Omental fat pad (tissue), 4 donors: Measurements from ENCODE around the gene SORCS2. TPM values are rescaled to one million over a fixed set of nuclear protein-coding genes. Genes with fewer than 3 reads are reported as not detected.

Experiments used
- ATAC-seq: fragments of 150-250 bp; one replicate; pipeline ENCODE4 v1.9.1; 2016; ENCODE audit warnings: mild to moderate bottlenecking, moderate library complexity; ENCODE audit not compliant: low FRiP score
- DNase-seq: peaks from one replicate; pipeline ENCODE4 v3.0.0-alpha.2; 2019; ENCODE audit warnings: low spot score
- total RNA-seq, 4 donors: library from RNA; depleted of rRNA; stranded (reverse); fragments of >200 nt; gene quantifications; one replicate each; pipeline ENCODE4 v1.1.0, GENCODE V29; 2016
- TF ChIP-seq, protein P1 (sequence below), 3 donors: fragments of 450-650 bp; IDR thresholded peaks; one replicate each; pipeline ENCODE4 v1.5.1; 2016 to 2017; ENCODE audit warnings: antibody characterized with exemption in 3 of 3, mild to moderate bottlenecking in 3 of 3, moderate library complexity in 2 of 3

The SORCS2 gene
- total RNA-seq, 4 donors from 2014 or later, result 0.63 to 4.6 (median 1.2) TPM

DNA sequence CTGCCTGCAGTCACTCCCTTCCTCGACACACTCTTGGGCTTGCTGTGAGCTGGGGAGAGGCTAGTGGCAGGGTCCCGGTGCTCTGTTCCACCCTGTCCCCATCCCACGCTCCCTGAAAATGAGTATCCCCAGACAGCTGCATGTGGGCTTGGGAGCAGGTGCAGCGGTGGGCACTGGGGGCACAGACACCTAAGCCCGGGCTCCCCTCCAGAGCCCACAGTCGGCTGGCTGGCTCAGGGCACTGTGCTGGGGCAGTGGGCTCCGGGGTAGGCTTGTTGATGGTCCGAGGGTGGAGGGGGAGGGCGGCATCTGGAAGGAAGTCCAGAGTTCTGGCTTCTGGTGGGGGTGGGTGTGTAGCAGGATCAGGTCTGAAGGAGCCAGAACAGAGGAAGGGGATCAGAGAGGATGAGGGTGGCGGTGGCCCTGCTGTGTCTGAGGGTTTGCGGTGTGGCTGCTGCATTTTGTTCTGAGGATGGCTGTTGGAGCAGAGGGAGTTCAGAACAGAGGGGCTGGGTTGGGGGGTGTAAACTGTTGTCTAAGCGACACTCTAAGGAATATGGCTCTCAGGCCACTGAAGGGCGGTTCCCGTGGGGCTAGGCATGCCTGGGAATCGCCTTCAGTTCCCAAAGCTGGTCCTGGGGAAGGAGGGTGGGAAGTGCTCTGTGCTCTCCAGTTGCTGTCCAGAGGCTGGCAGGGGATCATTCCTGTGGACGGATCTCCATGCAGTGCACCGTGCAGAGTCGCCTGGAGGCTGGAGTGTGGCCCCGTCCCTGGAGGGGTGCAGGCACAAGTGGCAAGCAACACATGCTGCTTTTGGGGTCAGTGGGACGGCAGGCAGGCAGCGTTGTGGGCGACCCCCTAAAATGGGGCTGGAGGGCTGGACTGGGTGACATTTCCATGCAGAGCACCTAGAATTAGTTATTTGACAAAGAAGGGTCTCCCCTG is 114.0 kb downstream of the SORCS2 start:
- TF ChIP-seq, protein P1, sequence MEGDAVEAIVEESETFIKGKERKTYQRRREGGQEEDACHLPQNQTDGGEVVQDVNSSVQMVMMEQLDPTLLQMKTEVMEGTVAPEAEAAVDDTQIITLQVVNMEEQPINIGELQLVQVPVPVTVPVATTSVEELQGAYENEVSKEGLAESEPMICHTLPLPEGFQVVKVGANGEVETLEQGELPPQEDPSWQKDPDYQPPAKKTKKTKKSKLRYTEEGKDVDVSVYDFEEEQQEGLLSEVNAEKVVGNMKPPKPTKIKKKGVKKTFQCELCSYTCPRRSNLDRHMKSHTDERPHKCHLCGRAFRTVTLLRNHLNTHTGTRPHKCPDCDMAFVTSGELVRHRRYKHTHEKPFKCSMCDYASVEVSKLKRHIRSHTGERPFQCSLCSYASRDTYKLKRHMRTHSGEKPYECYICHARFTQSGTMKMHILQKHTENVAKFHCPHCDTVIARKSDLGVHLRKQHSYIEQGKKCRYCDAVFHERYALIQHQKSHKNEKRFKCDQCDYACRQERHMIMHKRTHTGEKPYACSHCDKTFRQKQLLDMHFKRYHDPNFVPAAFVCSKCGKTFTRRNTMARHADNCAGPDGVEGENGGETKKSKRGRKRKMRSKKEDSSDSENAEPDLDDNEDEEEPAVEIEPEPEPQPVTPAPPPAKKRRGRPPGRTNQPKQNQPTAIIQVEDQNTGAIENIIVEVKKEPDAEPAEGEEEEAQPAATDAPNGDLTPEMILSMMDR (IDR thresholded peaks at IDR 0.05), result no peak
- no peak for ATAC-seq
- no peak for DNase-seq

DNA sequence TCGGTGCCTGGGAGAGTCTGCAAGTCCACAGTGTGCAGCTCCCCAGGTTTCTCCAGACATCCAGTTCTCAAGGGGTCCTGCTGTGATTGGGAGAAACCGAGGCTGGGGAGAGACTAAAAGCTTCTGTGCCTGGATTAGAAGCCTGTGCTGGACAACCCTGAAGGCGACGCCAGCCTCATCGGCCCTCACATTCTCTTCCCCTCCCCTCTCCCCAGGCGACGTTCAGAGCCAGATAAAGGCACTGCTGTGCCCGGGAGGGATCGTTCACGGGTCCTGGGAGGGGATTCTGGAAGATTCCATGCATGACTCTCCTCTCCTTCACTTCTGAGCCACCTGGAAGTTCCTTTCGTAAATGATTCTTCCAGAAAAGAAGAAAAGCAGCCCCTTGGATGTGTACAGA is 114.6 kb downstream of the SORCS2 start:
- DNase-seq (no peak), ATAC-seq (no peak)
- TF ChIP-seq, protein P1 (IDR thresholded peaks at IDR 0.05), result no peak

DNA sequence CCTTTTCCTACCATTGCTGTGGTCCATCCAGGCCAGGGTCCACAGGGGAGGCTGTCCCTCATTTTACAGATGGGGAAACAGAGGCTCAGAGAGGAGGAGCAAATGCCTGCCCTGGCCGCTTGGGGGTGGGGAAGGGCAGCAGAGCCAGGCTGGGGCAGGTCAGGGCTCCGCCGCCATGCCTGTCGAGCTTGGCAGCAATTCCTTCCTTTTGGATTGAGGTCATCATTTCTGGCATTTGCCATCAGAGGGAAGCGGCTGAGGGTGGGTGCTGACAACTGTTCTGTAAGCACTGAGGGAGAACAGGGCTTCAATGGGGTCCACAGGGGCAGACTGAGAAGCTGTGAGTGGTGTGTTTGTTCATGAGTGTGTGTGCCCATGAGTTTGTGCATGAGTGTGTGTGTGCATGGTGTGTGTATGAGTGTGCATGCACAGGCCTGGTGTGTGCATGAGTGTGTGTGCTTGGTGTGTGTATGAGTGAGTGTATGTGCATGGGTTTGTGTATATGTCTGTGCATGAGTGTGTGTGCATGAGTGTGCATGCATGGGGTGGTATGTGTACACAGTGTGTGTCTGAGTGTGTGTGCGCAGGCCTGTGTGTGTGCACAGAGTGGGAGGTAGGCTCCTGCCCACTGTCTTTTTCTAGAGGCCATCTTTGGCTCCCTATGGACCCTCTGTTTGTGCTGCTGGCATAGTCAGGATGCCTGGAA is 115.2 kb downstream of the SORCS2 start:
- ATAC-seq (no peak), DNase-seq (no peak)

DNA sequence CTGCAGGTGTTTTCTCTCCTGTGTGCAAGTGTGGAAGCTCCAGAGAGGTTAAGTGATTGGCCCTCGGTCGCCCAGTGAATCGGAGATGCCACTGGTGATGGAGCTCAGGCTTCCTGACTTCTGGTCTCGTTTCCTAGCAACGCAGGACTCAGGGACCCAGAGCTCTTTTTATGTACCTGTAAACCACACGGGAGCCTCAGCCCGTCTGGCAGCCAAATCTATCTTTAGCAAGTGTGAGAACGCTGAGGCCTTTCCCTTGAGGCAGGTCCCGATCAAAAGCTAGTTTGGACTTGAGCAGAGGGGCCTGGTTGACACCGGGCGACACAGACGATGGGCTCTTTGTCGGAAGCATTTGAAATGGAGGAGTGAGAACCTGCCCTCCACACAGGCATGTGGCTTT is 116.8 kb downstream of the SORCS2 start:
- no peak for DNase-seq
- TF ChIP-seq, protein P1 (IDR thresholded peaks at IDR 0.05), result no peak
- no peak for ATAC-seq

More for the DNA sequence above, 115.2 kb downstream of the SORCS2 start:
- TF ChIP-seq, protein P1 (IDR thresholded peaks at IDR 0.05), result no peak

DNA sequence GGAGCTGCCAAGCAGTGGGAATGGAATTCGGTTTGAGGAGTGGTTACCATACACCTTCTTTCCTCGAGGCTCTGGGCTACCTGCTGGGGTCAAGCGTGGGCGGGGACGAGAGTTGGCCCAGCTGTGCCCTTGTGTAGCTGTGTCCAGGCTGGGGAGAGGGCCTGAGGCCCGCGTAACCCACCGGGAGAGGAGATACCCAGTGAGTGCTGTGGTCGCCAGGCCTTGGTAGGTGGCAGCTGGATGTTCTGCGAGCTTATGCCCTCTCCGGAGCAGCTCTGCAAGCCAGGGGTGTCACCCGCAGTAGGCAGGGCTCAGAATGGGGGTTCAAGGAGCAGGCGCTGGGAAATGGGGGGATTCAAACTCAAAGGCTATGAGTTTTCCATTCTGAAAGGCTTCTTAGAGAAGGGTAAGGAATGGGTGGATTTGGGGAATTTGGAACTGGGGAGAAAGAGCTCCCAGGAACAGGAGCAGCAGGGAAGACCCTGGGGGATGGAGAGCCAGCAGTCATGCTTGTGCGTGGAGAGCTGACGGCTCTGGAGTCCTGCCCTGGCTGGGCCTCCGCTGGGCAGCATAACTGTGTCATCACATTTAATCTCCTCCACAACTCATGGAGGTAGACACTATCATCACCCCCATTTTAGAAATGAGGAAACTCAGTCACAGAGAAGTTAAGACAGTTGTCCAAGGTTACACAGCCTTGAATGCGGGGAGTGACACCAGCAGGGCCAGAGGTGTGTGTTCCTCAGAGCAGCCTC is 117.5 kb downstream of the SORCS2 start:
- TF ChIP-seq, protein P1 (IDR thresholded peaks at IDR 0.05), result no peak
- ATAC-seq (no peak), DNase-seq (no peak)

DNA sequence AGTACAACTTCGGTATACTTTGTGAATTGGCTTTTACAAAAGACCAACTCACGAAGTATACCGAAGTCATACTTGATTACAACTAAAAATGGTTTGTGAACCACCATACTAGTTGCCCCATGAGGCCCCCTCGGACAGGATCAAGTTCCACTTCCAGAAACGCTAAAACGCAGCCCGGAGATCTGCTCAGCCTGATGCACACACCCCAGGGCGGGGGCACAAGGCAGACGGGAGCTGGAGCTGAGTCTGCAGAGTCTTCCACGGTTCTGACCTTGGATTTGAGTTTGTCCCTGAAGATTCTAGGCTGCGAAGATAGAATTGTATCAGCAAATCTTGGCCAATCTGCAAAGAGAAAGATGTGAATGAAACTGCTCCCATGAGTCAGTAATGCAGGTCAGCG is 118.1 kb downstream of the SORCS2 start:
- DNase-seq (no peak), ATAC-seq (no peak)
- TF ChIP-seq, protein P1 (IDR thresholded peaks at IDR 0.05), result no peak
